K562 (cell line): ENCODE measurements around the gene CDKL1. TPM values are rescaled to one million over a fixed set of nuclear protein-coding genes. Genes with fewer than 3 reads are reported as not detected.
"Not testable (repeated sequence)": the region's sequence is repeated elsewhere in the genome, so short reads cannot be mapped to it uniquely, and the experiment has no call there.

Experiments used
- ATAC-seq: fragments of 200-7000 bp; cut with Tn5 transposase; 3 replicates; pipeline ENCODE4 v1.9.1; 2020; ENCODE audit warnings: moderate library complexity
- BruUV-seq: library from RNA; stranded (reverse); fragments of 400-500 nt; replicated peaks from 2 replicates; lab custom pipeline; 2021; lab: Mats Ljungman, UMichigan
- CTCF ChIA-PET: fragments of 300-600 bp; formaldehyde crosslinking; extraction: SDS; loops from one replicate; lab custom pipeline; 2021; ENCODE audit warnings: low intra/inter-chr PET ratio; lab: Yijun Ruan, JAX
- POLR2A ChIA-PET: fragments of 300-600, 350-650 bp; sonication (Branson Sonifier 250); formaldehyde crosslinking; extraction: SDS; loops from one replicate; lab custom pipeline; 2021; ENCODE audit warnings: antibody characterized with exemption, inconsistent platforms; lab: Yijun Ruan, JAX
- DNase-seq, 4 experiments: peaks; one replicate each; pipeline versions ENCODE4 v3.0.0 to v3.0.0-alpha.2; 2011 to 2018; ENCODE audit warnings: low spot score in 3 of 4, mixed read lengths in 3 of 4; ENCODE audit errors: extremely low read depth in 1 of 4
- FAIRE-seq: peaks from 2 replicates; lab custom pipeline; 2011; peaks lifted over from hg19 to GRCh38; lab: Jason Lieb, UNC
- H2AFZ ChIP-seq: 2 replicates; pipeline ENCODE4 v1.6.0; 2011; ENCODE audit warnings: low read depth, low read length, control low read depth, inconsistent platforms
- H3K27ac ChIP-seq: fragments of 200-600 bp; 3 replicates; pipeline ENCODE4 v1.8.0; 2011; ENCODE audit warnings: low read depth, mild to moderate bottlenecking, control low read depth, inconsistent platforms, low read length, moderate library complexity, mixed read lengths; ENCODE audit errors: extremely low read depth
- H3K27me3 ChIP-seq, 2 experiments: fragments of 300-600 bp in 1 of 2; 2 replicates in 1 of 2; 3 replicates in 1 of 2; pipeline versions ENCODE4 v1.6.0 to v1.8.0; 2011; ENCODE audit warnings: inconsistent platforms in 2 of 2, low read length in 2 of 2, mild to moderate bottlenecking in 1 of 2, mixed read lengths in 1 of 2, moderate library complexity in 1 of 2; ENCODE audit not compliant: control insufficient read depth in 2 of 2, insufficient read depth in 2 of 2
- H3K36me3 ChIP-seq: fragments of 300-600 bp; 3 replicates; pipeline ENCODE4 v1.8.0; 2011; ENCODE audit warnings: mild to moderate bottlenecking, low read length, inconsistent platforms; ENCODE audit not compliant: control insufficient read depth, insufficient read depth
- H3K4me1 ChIP-seq, 2 experiments: fragments of 200-600 bp in 1 of 2; replicated peaks in 1 of 2; 2 replicates in 1 of 2; 3 replicates in 1 of 2; pipeline versions ENCODE4 v1.5.1 to v1.8.0; 2011; ENCODE audit warnings: inconsistent platforms in 2 of 2, low read length in 2 of 2, mild to moderate bottlenecking in 1 of 2, mixed read lengths in 1 of 2, moderate library complexity in 1 of 2; ENCODE audit not compliant: control insufficient read depth in 2 of 2, insufficient read depth in 2 of 2
- H3K4me2 ChIP-seq: 2 replicates; pipeline ENCODE4 v1.6.1; 2011; ENCODE audit warnings: low read length, control low read depth, inconsistent platforms, mixed read lengths; ENCODE audit not compliant: insufficient read depth
- H3K4me3 ChIP-seq: fragments of 200-600 bp; sonication (generic), shearing (Covaris generic); 2 replicates; pipeline ENCODE4 v1.5.1; 2016; ENCODE audit warnings: control low read depth, inconsistent platforms
- H3K79me2 ChIP-seq: fragments of 200-600 bp; 3 replicates; pipeline ENCODE4 v1.8.0; 2011; ENCODE audit warnings: low read length, inconsistent platforms; ENCODE audit not compliant: control insufficient read depth, insufficient read depth
- H3K9ac ChIP-seq, 2 experiments: 2 replicates each; pipeline versions ENCODE4 v1.6.0 to v1.6.1; 2011; ENCODE audit warnings: low read depth in 2 of 2, low read length in 2 of 2, control low read depth in 1 of 2, inconsistent platforms in 1 of 2, mild to moderate bottlenecking in 1 of 2, mixed read lengths in 1 of 2; ENCODE audit not compliant: insufficient read depth in 1 of 2
- H3K9me1 ChIP-seq: one replicate; pipeline ENCODE4 v1.6.0; 2011; ENCODE audit warnings: inconsistent platforms, mild to moderate bottlenecking, low read length, moderate library complexity; ENCODE audit not compliant: control insufficient read depth, insufficient read depth
- H3K9me3 ChIP-seq: replicated peaks from 2 replicates; pipeline ENCODE4 v1.5.1; 2011; ENCODE audit warnings: low read depth, low read length, inconsistent platforms; ENCODE audit not compliant: control insufficient read depth, insufficient read depth
- H4K20me1 ChIP-seq: replicated peaks from 2 replicates; pipeline ENCODE4 v1.6.1; 2011; ENCODE audit warnings: low read length, inconsistent platforms, mixed read lengths; ENCODE audit not compliant: control insufficient read depth, insufficient read depth
- CBX3 ChIP-seq, 2 experiments: IDR thresholded peaks; 1 replicate in 1 of 2; 2 replicates in 1 of 2; pipeline ENCODE4 v1.6.1; 2012; ENCODE audit warnings: inconsistent platforms in 2 of 2, low read length in 2 of 2, borderline replicate concordance in 1 of 2, control low read depth in 1 of 2
- CC2D1A ChIP-seq: fragments of 450-650 bp; IDR thresholded peaks from 2 replicates; pipeline ENCODE4 v1.6.1; 2017; ENCODE audit warnings: mild to moderate bottlenecking
- CTCF ChIP-seq, 3 experiments: IDR thresholded peaks in 2 of 3; conservative IDR thresholded peaks in 1 of 3; 2 replicates each; pipeline ENCODE4 v1.5.1; 2011 to 2012; ENCODE audit warnings: low read length in 3 of 3, mild to moderate bottlenecking in 3 of 3, control low read depth in 2 of 3, improper control_type of control experiment in 1 of 3, inconsistent platforms in 1 of 3, low read depth in 1 of 3, mixed read lengths in 1 of 3, moderate library complexity in 1 of 3; ENCODE audit not compliant: insufficient read depth in 2 of 3
- MCM7 ChIP-seq, 2 experiments: fragments of 450-650 bp; IDR thresholded peaks; 2 replicates each; pipeline ENCODE4 v1.6.1; 2016 to 2018
- TRIM24 ChIP-seq, 2 experiments: fragments of 450-650 bp; IDR thresholded peaks; 2 replicates each; pipeline ENCODE4 v1.6.1; 2016
- ZEB2 ChIP-seq: fragments of 450-650 bp; IDR thresholded peaks from 2 replicates; pipeline ENCODE4 v1.6.1; 2016
- ZFP36 ChIP-seq: fragments of 150-350 bp; IDR thresholded peaks from 2 replicates; pipeline ENCODE4 v1.6.1; 2018; ENCODE audit warnings: low read length, low read depth; ENCODE audit not compliant: partially characterized antibody
- ZNF280A ChIP-seq: fragments of 450-650 bp; IDR thresholded peaks from 2 replicates; pipeline ENCODE4 v1.6.1; 2018; ENCODE audit warnings: mild to moderate bottlenecking, low read depth; ENCODE audit not compliant: partially characterized antibody
- ZNF431 ChIP-seq: sonication (generic); formaldehyde crosslinking; IDR thresholded peaks from 2 replicates; pipeline ENCODE4 v1.8.0; 2022; ENCODE audit warnings: mild to moderate bottlenecking, missing genetic modification reagents
- WGBS: fragments of 100-300 bp; shearing (Covaris generic); methylation state at CpG from one replicate; pipeline ENCODE4 v1.1.6; 2016; ENCODE audit warnings: low coverage, mixed read lengths; ENCODE audit not compliant: insufficient coverage; ENCODE audit errors: missing lambda C conversion rate; 5-methylcytosine and 5-hydroxymethylcytosine counted together
- in situ Hi-C: fragments of 300-500 bp; cut with MboI; formaldehyde crosslinking; loops from 4 replicates; pipeline ENCODE4 v1.15.0; 2018; ENCODE audit warnings: inconsistent platforms, mixed read lengths
- intact Hi-C: fragments of 100-400 bp; cut with micrococcal nuclease; formaldehyde crosslinking; loops from 2 replicates; pipeline ENCODE4 v1.14.2; 2022
- polyA plus RNA-seq, 8 experiments: library from polyadenylated mRNA; depleted of rRNA in 4 of 8; stranded (reverse) in 5 of 8; unstranded in 3 of 8; fragments of >200 nt; fragmentation: Nextera tagmentation in 2 of 8; fragmentation: Illumina TruSeq in 1 of 8; extraction: Ambion mirVana in 2 of 8; extraction: Trizol in 1 of 8; gene quantifications; 2 replicates each; pipeline versions ENCODE4 v1.2.1 to v1.2.3, GENCODE V29; 2011 to 2014; ENCODE audit warnings: inconsistent platforms in 1 of 8, missing spikeins in 1 of 8
- total RNA-seq, 7 experiments: library from RNA; depleted of rRNA in 6 of 7; stranded (reverse); fragments of >200 nt in 6 of 7; fragmentation: Illumina TruSeq in 2 of 7; extraction: Trizol in 2 of 7; gene quantifications; 2 replicates each; pipeline versions ENCODE4 v1.2.1 to v1.2.3, GENCODE V29; 2011 to 2021; ENCODE audit warnings: low replicate concordance in 1 of 7

CDKL1 gene
- total and polyA plus RNA-seq, 9 of the 15 experiments (the other 6 are each of a cell fraction or from before 2014, with no cell fraction given), result 2.3 to 35.0 (median 7.5) TPM

GRCh38 chr14:50318031-50318626 lies 78.6 kb downstream of the CDKL1 start (continued):
- TF ChIP-seq CTCF (IDR thresholded peaks at IDR 0.05 in 2 of 3, conservative IDR thresholded peaks at IDR 0.05 in 1 of 3; ENCODE audit: insufficient read depth in 2 of 3, low read depth in 1 of 3, low read length in 3 of 3), result peak; percentile 46 to 67 (median 48); a peak in 3 of 6 replicates
- TF ChIP-seq MCM7 (IDR thresholded peaks at IDR 0.05), result no peak

GRCh38 chr14:50314098-50314497 lies 82.6 kb downstream of the CDKL1 start:
- DNase-seq, H3K9ac ChIP-seq, POLR2A ChIA-PET, in situ Hi-C loops, H3K4me3 ChIP-seq, FAIRE-seq, BruUV-seq, CTCF ChIA-PET, intact Hi-C loops, H3K36me3 ChIP-seq, H4K20me1 ChIP-seq, H3K9me3 ChIP-seq, H3K27me3 ChIP-seq, H2AFZ ChIP-seq, H3K27ac ChIP-seq, H3K4me2 ChIP-seq, H3K9me1 ChIP-seq, ATAC-seq: not testable (repeated sequence)
- peaks cover 9 to 11% of the 10 kb centered on the region in 2 experiments; a peak in 4 of 5 replicates for H3K4me1 ChIP-seq
- 93% methylated on average over 3 of the region's 3 CpGs for WGBS
- H3K79me2 ChIP-seq, result peaks cover 43% of the 10 kb centered on the region
- TF ChIP-seq ZEB2, result 0 out of 2 replicates have a peak, but pooled peaks have one; percentile 40
- peak in 1 of 2 experiments; percentile 91; a peak in 2 of 3 replicates for TF ChIP-seq CBX3 (IDR thresholded peaks at IDR 0.05; ENCODE audit: borderline replicate concordance in 1 of 2, low read length in 2 of 2)
- TF ChIP-seq ZFP36, result peak; percentile 11
- TF ChIP-seq CC2D1A, result 0 out of 2 replicates have a peak, but pooled peaks have one; percentile 44
- peak; percentile 99 for TF ChIP-seq ZNF431
- TF ChIP-seq ZNF280A, result peak; percentile 87
- TF ChIP-seq TRIM24 (IDR thresholded peaks at IDR 0.05), result peak; percentile 21 to 61; a peak in 2 of 4 replicates
